Psoas muscle (tissue), 8 donors: ENCODE data around the gene AMIGO1. TPM values are rescaled to one million over a fixed set of nuclear protein-coding genes. Genes with fewer than 3 reads are reported as not detected.

Experiments
- ATAC-seq, 4 donors: fragments of 200-7000 bp; cut with Tn5 transposase; one replicate each; pipeline ENCODE4 v1.9.1; 2020; ENCODE audit warnings: moderate library complexity in 3 of 4, mild to moderate bottlenecking in 2 of 4
- DNase-seq, 2 donors: peaks; one replicate each; pipeline ENCODE4 v3.0.0-alpha.2; 2020
- H3K27ac ChIP-seq: fragments of 200-600 bp; one replicate; pipeline ENCODE4 v1.8.0; 2022
- H3K27me3 ChIP-seq, 3 donors: fragments of 200-600 bp in 1 of 3; one replicate each; pipeline versions ENCODE4 v1.6.1 to v1.8.0; 2013 to 2022; ENCODE audit warnings: low read length in 2 of 3, mild to moderate bottlenecking in 2 of 3, moderate library complexity in 1 of 3; ENCODE audit not compliant: insufficient read depth in 3 of 3
- H3K36me3 ChIP-seq, 2 donors: fragments of 200-600 bp in 1 of 2; one replicate each; pipeline versions ENCODE4 v1.6.1 to v1.8.0; 2013 to 2022; ENCODE audit warnings: low read depth in 1 of 2, mild to moderate bottlenecking in 1 of 2, moderate library complexity in 1 of 2; ENCODE audit not compliant: insufficient read depth in 1 of 2
- H3K4me1 ChIP-seq: fragments of 200-600 bp; one replicate; pipeline ENCODE4 v1.8.0; 2022
- H3K4me3 ChIP-seq: fragments of 200-600 bp; one replicate; pipeline ENCODE4 v1.8.0; 2022; ENCODE audit warnings: mild to moderate bottlenecking
- H3K9me3 ChIP-seq: fragments of 200-600 bp; one replicate; pipeline ENCODE4 v1.8.0; 2022
- WGBS, 3 donors: extraction: QIAGEN DNeasy Blood & Tissue Kit; methylation state at CpG; one replicate each; pipeline versions ENCODE4 v1.1.6 to v1.1.7; 2013; 5-methylcytosine and 5-hydroxymethylcytosine counted together
- intact Hi-C, 2 donors: fragments of 100-400 bp; cut with DNase I; formaldehyde crosslinking; loops; one replicate each; pipeline versions ENCODE4 v1.11.0 to v1.14.2; 2022
- long read RNA-seq, 2 donors: library from polyadenylated mRNA; unstranded; transcript quantifications; one replicate each; pipeline ENCODE4 v2.0.0, GENCODE V29; 2021
- polyA plus RNA-seq, 3 donors: library from polyadenylated mRNA; stranded (reverse); fragments of 200-250 nt; gene quantifications; one replicate each; pipeline ENCODE4 v1.2.3, GENCODE V29; 2013
- total RNA-seq, 4 donors: library from RNA; stranded (reverse); fragmentation: NEBNext Ultra II Directional in 2 of 4; extraction: Animal tissue kit (Norgen Biotek cat#: 25700) in 2 of 4; gene quantifications; one replicate each; pipeline versions ENCODE4 v1.2.1 to v1.2.4, GENCODE V29; 2021 to 2023
- TF ChIP-seq, protein P1 (sequence below): fragments of 200-600 bp; IDR thresholded peaks from one replicate; pipeline ENCODE4 v1.8.0; 2022; ENCODE audit warnings: antibody characterized with exemption
- donor health status: healthy with polysubstance abuse.
- donor health status: DM: no; HTN: no; CAD: no; lungs with moderate emphysema.
- donor health status: Bipolar disorder and iron deficiency.
- donor health status: healthy.
- donor health status: DM: yes; HTN: yes; CAD: no.
- donor health status: DM: no; HTN: no; CAD: no.
- donor health status: DM: no; HTN: no; CAD: no.
- donor health status: DM: yes; HTN: yes; CAD: no.

The AMIGO1 gene, protein sequence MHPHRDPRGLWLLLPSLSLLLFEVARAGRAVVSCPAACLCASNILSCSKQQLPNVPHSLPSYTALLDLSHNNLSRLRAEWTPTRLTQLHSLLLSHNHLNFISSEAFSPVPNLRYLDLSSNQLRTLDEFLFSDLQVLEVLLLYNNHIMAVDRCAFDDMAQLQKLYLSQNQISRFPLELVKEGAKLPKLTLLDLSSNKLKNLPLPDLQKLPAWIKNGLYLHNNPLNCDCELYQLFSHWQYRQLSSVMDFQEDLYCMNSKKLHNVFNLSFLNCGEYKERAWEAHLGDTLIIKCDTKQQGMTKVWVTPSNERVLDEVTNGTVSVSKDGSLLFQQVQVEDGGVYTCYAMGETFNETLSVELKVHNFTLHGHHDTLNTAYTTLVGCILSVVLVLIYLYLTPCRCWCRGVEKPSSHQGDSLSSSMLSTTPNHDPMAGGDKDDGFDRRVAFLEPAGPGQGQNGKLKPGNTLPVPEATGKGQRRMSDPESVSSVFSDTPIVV
- 10 to 100 TPM in 3 of 4 donors, 1 to 10 TPM in 1; 8.7 to 16.6 (median 11.4) TPM for total RNA-seq
- polyA plus RNA-seq = 10 to 100 TPM in 1 of 3 donors, 1 to 10 TPM in 2; 3.1 to 16.0 (median 8.0) TPM
- long read RNA-seq, donor 1, full-length matches to known transcripts = 11 of 13 reads
- long read RNA-seq, donor 1, partial matches to known transcripts = 0 of 13 reads
- long read RNA-seq, donor 1, other reads (novel, unspliced or antisense) = 2 of 13 reads
- long read RNA-seq, donor 2, full-length matches to known transcripts = 11 of 27 reads
- long read RNA-seq, donor 2, partial matches to known transcripts = 0 of 27 reads
- long read RNA-seq, donor 2, other reads (novel, unspliced or antisense) = 16 of 27 reads

DNA sequence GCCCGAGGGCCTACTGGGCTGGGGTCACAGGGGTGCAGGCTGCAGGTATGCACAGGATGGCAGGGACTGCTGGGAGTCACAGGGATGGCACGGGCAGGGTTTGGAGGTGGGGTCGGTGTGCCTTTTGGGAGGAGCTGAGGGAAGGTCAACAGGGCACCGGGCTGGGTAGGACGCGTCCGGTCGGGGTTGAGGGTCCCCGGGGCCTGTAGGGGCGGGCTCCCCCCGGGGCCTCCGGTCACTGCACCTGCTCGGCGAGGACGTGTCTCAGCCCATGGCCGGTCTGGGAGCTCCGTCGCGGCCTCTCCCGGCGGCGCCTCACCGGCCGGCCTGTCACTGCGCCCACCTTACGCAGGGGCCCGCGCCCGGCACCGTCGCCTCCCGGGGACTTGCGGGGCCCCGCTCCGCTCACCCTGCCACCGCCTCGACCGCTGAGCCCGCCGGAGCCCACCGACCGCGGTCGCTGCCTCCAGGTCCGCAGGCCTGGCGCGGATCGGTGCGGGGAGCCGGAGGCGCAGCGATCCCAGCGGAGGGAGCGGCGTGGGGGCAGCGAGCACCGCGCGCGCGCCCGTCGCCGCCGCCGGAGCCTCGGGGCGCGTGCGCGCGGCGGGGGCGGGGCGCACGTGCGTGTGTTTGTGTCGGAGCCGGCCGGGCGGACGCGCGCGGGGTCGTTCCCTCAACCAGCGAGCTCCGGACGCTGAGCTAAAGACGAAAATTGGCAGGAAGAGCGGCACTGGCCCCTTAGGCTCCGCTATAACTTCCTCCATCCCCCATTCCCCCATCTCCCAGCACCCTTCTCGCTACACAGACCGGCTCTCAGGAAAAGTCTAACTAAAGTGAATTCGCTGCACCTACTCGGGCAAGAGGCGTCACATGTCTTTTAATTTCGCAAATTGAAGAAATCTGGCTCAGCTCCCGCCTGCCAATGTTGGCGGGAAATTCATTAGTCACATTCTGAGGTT lies at the start of gene AMIGO1:
TSS of gene AMIGO1 (minus strand) at position 552 of the 959 bp plus-strand sequence. CDS start 815 bp downstream, outside the sequence.
- Histone ChIP-seq H3K27ac (peak within 1 kb of the TSS; percentile 85), H3K27me3 (no peaks in the 10 kb centered on the region), H3K4me3 (peak within 1 kb of the TSS; percentile 83), H3K9me3 (no peaks in the 10 kb centered on the region), H3K36me3 (peaks cover 0 to 21% of the 10 kb centered on the region in 2 donors), H3K4me1 (peaks cover 44% of the 10 kb centered on the region)
- TF ChIP-seq, protein P1, sequence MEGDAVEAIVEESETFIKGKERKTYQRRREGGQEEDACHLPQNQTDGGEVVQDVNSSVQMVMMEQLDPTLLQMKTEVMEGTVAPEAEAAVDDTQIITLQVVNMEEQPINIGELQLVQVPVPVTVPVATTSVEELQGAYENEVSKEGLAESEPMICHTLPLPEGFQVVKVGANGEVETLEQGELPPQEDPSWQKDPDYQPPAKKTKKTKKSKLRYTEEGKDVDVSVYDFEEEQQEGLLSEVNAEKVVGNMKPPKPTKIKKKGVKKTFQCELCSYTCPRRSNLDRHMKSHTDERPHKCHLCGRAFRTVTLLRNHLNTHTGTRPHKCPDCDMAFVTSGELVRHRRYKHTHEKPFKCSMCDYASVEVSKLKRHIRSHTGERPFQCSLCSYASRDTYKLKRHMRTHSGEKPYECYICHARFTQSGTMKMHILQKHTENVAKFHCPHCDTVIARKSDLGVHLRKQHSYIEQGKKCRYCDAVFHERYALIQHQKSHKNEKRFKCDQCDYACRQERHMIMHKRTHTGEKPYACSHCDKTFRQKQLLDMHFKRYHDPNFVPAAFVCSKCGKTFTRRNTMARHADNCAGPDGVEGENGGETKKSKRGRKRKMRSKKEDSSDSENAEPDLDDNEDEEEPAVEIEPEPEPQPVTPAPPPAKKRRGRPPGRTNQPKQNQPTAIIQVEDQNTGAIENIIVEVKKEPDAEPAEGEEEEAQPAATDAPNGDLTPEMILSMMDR = no peak
- 0% methylated on average over 26 to 100 of the region's 100 CpGs for WGBS, 3 donors
- DNase-seq (peak; percentile 76 to 80), ATAC-seq (peak; percentile 82 to 88 (median 86))
- intact Hi-C loops = no loop called here

DNA sequence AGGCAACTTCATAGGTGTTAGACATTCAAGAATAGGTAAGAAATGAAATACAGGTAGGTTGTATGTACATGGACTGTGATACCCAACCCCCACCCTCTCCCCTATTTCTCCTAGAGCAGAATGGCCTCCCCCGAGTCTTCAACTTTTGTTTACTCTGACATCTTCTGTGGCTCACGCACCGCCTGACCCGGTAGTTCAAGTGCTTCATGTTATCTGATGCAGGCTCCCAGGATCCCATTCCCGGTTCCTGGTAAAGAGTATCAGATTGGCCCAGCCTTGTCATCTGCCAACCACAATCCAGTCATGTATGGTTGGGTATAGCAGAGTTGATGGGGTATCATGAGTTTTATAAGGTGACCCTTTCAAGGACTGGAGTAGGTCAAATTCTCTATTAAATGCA lies 48.0 kb upstream of the AMIGO1 start:
- ATAC-seq (no peak), DNase-seq (no peak)
- TF ChIP-seq, protein P1 = no peak
- no peak overlapping the region for H3K27ac ChIP-seq
- intact Hi-C loops = no loop called here
- H3K36me3 ChIP-seq = no peaks in the 10 kb centered on the region
- no peak overlapping the region for H3K4me3 ChIP-seq
- H3K4me1 ChIP-seq = peaks cover 49% of the 10 kb centered on the region
- no peaks in the 10 kb centered on the region for H3K9me3 ChIP-seq
- WGBS, 3 donors = 86 to 97% (median 89%) methylated on average over 5 of the region's 5 CpGs
- no peaks in the 10 kb centered on the region for H3K27me3 ChIP-seq

DNA sequence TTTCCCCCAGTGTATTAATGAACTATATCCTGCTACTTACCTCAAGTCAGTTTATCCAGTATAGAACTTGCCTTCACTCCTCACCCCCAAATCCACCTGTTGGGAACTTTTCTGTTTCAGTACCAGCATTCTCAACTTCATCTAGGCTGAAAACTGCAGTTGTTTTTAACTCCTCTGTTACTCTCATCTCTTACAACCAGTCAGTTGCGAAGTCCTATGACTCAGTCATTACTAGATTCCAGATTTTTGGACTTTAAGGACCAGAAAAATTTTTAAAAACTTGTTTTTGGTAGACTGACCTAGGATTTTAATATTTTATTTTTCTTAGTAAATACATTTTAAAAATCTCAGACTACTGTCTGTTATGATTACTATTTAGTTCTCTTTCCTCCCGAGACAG lies 47.0 kb upstream of the AMIGO1 start:
- Histone ChIP-seq H3K4me1 (peaks cover 42% of the 10 kb centered on the region), H3K9me3 (no peaks in the 10 kb centered on the region), H3K27me3 (no peaks in the 10 kb centered on the region), H3K27ac (no peak overlapping the region), H3K4me3 (no peak overlapping the region), H3K36me3 (no peaks in the 10 kb centered on the region)
- intact Hi-C loops = no loop called here
- TF ChIP-seq, protein P1 = no peak
- ATAC-seq (no peak), DNase-seq (no peak)
- WGBS, 3 donors = 90 to 96% (median 96%) methylated on average over 2 of the region's 2 CpGs
